Measurements from ENCODE around the gene L1TD1. TPM values are rescaled to one million over a fixed set of nuclear protein-coding genes. Genes with fewer than 3 reads are reported as not detected.

L1TD1 gene
- total RNA-seq, 2 experiments from 2014 or later: not detected

- Mint-ChIP-seq H3K36me3 (ENCODE audit: low read depth) (no peaks in the 10 kb centered on the region), H3K27me3 (peaks cover 1% of the 10 kb centered on the region), H3K27ac (no peak overlapping the region), H3K9me3 (no peaks in the 10 kb centered on the region), H3K4me3 (no peak overlapping the region), H3K4me1 (ENCODE audit: low read depth) (no peaks in the 10 kb centered on the region)
- CTCF ChIA-PET: no interaction called here
- TF ChIP-seq CTCF (IDR thresholded peaks at IDR 0.05): no peak
- intact Hi-C loops (cut with micrococcal nuclease): no loop called here
- ATAC-seq: no peak
- POLR2A ChIA-PET: no interaction called here
- no peak for DNase-seq
Observed at GRCh38 chr1:62228883-62229187, 34.2 kb downstream of the L1TD1 start.

GRCh38 chr1:62229468-62229867, 34.8 kb downstream of the L1TD1 start:
- intact Hi-C loops (cut with micrococcal nuclease): no loop called here
- Mint-ChIP-seq H3K4me1 (ENCODE audit: low read depth) (no peaks in the 10 kb centered on the region), H3K4me3 (no peak overlapping the region), H3K36me3 (ENCODE audit: low read depth) (no peaks in the 10 kb centered on the region), H3K9me3 (no peaks in the 10 kb centered on the region), H3K27me3 (peaks cover 1% of the 10 kb centered on the region), H3K27ac (no peak overlapping the region)
- ChIA-PET CTCF (no interaction called here), POLR2A (no interaction called here)
- no peak for TF ChIP-seq CTCF (IDR thresholded peaks at IDR 0.05)
- ATAC-seq (no peak), DNase-seq (no peak)

- POLR2A ChIA-PET: no interaction called here
- no peaks in the 10 kb centered on the region for H3K36me3 Mint-ChIP-seq (ENCODE audit: low read depth)
- H3K4me3 Mint-ChIP-seq: no peak overlapping the region
- H3K4me1 Mint-ChIP-seq (ENCODE audit: low read depth): no peaks in the 10 kb centered on the region
- DNase-seq (no peak), ATAC-seq (no peak)
- no peak overlapping the region for H3K27ac Mint-ChIP-seq
- intact Hi-C loops (cut with micrococcal nuclease): no loop called here
- TF ChIP-seq CTCF (IDR thresholded peaks at IDR 0.05): no peak
- H3K9me3 Mint-ChIP-seq: no peaks in the 10 kb centered on the region
- CTCF ChIA-PET: no interaction called here
- H3K27me3 Mint-ChIP-seq: peaks cover 1% of the 10 kb centered on the region
Observed at GRCh38 chr1:62229932-62230331, 35.3 kb downstream of the L1TD1 start.

GRCh38 chr1:62230718-62231117, 36.1 kb downstream of the L1TD1 start:
- Mint-ChIP-seq H3K9me3 (no peaks in the 10 kb centered on the region), H3K27me3 (peaks cover 1% of the 10 kb centered on the region), H3K27ac (no peak overlapping the region), H3K4me1 (ENCODE audit: low read depth) (no peaks in the 10 kb centered on the region), H3K4me3 (no peak overlapping the region), H3K36me3 (ENCODE audit: low read depth) (no peaks in the 10 kb centered on the region)
- no peak for TF ChIP-seq CTCF (IDR thresholded peaks at IDR 0.05)
- POLR2A ChIA-PET: no interaction called here
- intact Hi-C loops (cut with micrococcal nuclease): no loop called here
- DNase-seq (no peak), ATAC-seq (no peak)
- CTCF ChIA-PET: no interaction called here

- ChIA-PET CTCF (no interaction called here), POLR2A (no interaction called here)
- no peak overlapping the region for H3K27ac Mint-ChIP-seq
- no peaks in the 10 kb centered on the region for H3K36me3 Mint-ChIP-seq (ENCODE audit: low read depth)
- H3K9me3 Mint-ChIP-seq: no peaks in the 10 kb centered on the region
- peaks cover 3% of the 10 kb centered on the region for H3K27me3 Mint-ChIP-seq
- ATAC-seq (no peak), DNase-seq (no peak)
- H3K4me1 Mint-ChIP-seq (ENCODE audit: low read depth): no peaks in the 10 kb centered on the region
- TF ChIP-seq CTCF (IDR thresholded peaks at IDR 0.05): no peak
- intact Hi-C loops (cut with micrococcal nuclease): no loop called here
- no peak overlapping the region for H3K4me3 Mint-ChIP-seq
Observed at GRCh38 chr1:62232871-62233278, 38.2 kb downstream of the L1TD1 start.

Measured in activated CD8-positive, alpha-beta T cell treated with anti-CD3 and anti-CD28 coated beads for 36 hours (primary cell).